ENCODE measurements around the gene CDH4. TPM values are rescaled to one million over a fixed set of nuclear protein-coding genes. Genes with fewer than 3 reads are reported as not detected.

CDH4 gene
- total RNA-seq, 2 donors from 2014 or later: 0.08 to 0.09 TPM

- Mint-ChIP-seq H3K36me3 (peaks cover 0 to 4% of the 10 kb centered on the region in 2 donors), H3K9me3 (no peaks in the 10 kb centered on the region), H3K27ac (no peak overlapping the region)
- ATAC-seq (no peak), DNase-seq (ENCODE audit: low spot score in 2 of 2) (no peak)
Measured at GRCh38 chr20:61435823-61436220, 183.8 kb downstream of the CDH4 start.

GRCh38 chr20:61436283-61436666, 184.2 kb downstream of the CDH4 start:
- no peak for ATAC-seq
- Mint-ChIP-seq H3K9me3 (no peaks in the 10 kb centered on the region), H3K27ac (no peak overlapping the region), H3K36me3 (peaks cover 0 to 4% of the 10 kb centered on the region in 2 donors)
- no peak for DNase-seq (ENCODE audit: low spot score in 2 of 2)

DNA sequence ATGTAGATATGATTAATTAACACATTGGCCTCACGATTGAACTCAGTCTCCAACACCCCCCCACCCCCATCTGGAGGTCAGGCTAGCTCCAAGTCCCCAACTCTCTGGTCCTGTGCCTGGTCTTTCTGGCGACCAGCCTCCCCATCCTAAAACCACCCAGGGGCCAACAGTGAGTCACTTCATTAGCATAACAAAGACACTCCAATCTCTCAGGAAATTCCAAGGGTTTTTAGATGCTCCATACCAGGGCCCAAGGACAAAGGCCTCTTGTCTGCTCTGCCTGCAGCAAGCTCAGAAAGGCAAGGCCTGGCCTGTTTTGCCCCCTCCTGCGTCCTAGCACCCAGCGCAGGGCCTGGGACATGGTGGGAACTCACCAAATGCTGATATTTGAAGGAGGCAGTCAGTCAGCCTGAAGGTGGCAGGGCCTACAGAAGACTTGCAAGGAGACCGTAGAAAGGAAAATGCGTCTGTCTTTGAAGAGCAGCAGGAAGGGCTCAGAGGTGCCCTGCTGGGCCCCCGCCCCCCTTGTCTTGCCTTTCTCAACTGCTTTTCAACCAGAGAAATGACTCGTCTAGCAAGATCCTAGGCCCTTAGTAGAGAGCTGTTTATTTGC, 184.7 kb downstream of the CDH4 start:
- Mint-ChIP-seq H3K27ac (no peak overlapping the region), H3K36me3 (peaks cover 0 to 4% of the 10 kb centered on the region in 2 donors), H3K9me3 (no peaks in the 10 kb centered on the region)
- ATAC-seq (no peak), DNase-seq (ENCODE audit: low spot score in 2 of 2) (no peak)

GRCh38 chr20:61437280-61438206, 185.5 kb downstream of the CDH4 start:
- DNase-seq (ENCODE audit: low spot score in 2 of 2) (no peak), ATAC-seq (no peak)
- H3K36me3 Mint-ChIP-seq: peaks cover 0 to 4% of the 10 kb centered on the region in 2 donors
- no peaks in the 10 kb centered on the region for H3K9me3 Mint-ChIP-seq
- H3K27ac Mint-ChIP-seq: no peak overlapping the region

DNA sequence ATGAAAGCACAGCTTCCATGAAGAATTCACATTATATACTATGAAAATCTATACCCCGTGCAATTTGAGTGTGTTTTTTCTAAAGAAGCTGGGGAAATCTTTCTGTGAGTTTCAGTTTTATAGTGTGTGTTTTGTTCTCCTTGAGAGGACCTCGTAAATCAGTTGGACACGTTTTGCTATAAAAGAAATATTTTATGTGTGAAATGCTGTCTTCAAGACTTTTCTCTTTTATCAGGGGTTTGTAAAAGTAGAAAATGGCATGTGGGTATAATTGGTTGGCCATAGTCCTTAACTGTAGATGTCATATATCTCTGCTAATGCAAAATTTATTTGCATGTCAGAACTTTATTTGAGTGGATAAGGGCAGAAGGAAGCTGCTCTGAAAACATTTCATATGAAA, 186.2 kb downstream of the CDH4 start:
- Mint-ChIP-seq H3K36me3 (peaks cover 0 to 4% of the 10 kb centered on the region in 2 donors), H3K27ac (no peak overlapping the region), H3K9me3 (no peaks in the 10 kb centered on the region)
- DNase-seq (ENCODE audit: low spot score in 2 of 2) (no peak), ATAC-seq (no peak)

- ATAC-seq: no peak
- DNase-seq (ENCODE audit: low spot score in 2 of 2): no peak
- H3K36me3 Mint-ChIP-seq: peaks cover 0 to 4% of the 10 kb centered on the region in 2 donors
- no peaks in the 10 kb centered on the region for H3K9me3 Mint-ChIP-seq
- no peak overlapping the region for H3K27ac Mint-ChIP-seq
Measured at GRCh38 chr20:61439251-61439650, 187.2 kb downstream of the CDH4 start.

DNA sequence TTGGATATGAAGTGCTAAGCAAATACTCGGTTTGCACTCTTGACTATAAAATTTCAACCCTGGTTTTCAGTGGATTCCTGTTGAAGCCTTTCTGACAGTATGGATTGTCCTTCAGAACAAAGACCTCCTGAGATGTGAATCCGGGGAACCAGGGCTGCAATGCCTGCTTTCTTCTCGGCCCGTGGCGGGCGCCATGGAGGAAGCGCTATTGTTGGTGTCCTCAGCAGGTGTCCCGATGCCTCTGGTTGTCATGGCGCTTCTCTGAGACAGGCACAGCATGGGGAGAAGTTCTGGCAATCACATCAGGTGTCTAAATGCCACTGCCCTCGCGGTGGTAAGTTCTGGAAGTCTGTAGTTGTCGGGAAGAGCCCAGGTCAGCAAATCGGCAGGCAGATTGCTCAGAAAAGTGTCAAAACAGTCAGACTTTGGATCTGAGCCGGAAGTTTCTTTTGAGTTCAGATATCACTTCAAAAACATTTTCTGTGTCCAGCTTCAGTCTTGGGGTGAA, 188.5 kb downstream of the CDH4 start:
- Mint-ChIP-seq H3K27ac (no peak overlapping the region), H3K9me3 (no peaks in the 10 kb centered on the region), H3K36me3 (no peaks in the 10 kb centered on the region)
- DNase-seq (ENCODE audit: low spot score in 2 of 2) (no peak), ATAC-seq (no peak)

GRCh38 chr20:61441537-61441936, 189.5 kb downstream of the CDH4 start:
- no peak for DNase-seq (ENCODE audit: low spot score in 2 of 2)
- H3K36me3 Mint-ChIP-seq: no peaks in the 10 kb centered on the region
- H3K9me3 Mint-ChIP-seq: no peaks in the 10 kb centered on the region
- no peak overlapping the region for H3K27ac Mint-ChIP-seq
- no peak for ATAC-seq

DNA sequence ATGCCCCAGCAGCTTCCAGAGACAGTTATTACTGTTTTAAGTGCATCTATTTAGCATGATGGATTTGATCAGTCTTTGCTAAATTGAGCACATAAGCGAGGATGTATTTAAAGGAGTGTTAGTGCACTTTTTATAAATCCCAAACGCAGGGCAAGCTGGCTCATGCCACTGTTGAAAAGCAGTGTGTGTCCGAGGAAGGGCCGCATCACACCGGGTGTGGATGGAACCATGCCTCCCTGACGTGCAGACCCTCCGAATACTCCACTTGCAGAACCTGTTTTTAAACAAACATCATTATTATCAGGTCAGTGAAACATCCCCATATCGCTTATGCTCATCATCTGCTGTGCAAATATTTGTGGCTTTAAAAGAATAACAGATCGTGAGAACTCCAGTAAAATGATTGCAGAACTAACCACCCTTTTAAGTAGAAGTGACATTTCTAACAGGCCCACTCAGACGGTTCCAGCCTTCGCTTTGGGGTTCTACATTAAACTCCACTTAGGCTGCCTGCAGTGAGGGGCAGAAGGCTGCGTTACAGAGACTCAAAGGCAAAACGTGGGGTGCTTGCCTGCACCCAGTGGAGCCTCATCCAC, 190.1 kb downstream of the CDH4 start:
- ATAC-seq (no peak), DNase-seq (ENCODE audit: low spot score in 2 of 2) (no peak)
- no peaks in the 10 kb centered on the region for H3K36me3 Mint-ChIP-seq
- no peaks in the 10 kb centered on the region for H3K9me3 Mint-ChIP-seq
- H3K27ac Mint-ChIP-seq: no peak overlapping the region

- Mint-ChIP-seq H3K9me3 (no peaks in the 10 kb centered on the region), H3K36me3 (no peaks in the 10 kb centered on the region), H3K27ac (no peak overlapping the region)
- no peak for DNase-seq (ENCODE audit: low spot score in 2 of 2)
- no peak for ATAC-seq
Measured at GRCh38 chr20:61442718-61443117, 190.7 kb downstream of the CDH4 start.

DNA sequence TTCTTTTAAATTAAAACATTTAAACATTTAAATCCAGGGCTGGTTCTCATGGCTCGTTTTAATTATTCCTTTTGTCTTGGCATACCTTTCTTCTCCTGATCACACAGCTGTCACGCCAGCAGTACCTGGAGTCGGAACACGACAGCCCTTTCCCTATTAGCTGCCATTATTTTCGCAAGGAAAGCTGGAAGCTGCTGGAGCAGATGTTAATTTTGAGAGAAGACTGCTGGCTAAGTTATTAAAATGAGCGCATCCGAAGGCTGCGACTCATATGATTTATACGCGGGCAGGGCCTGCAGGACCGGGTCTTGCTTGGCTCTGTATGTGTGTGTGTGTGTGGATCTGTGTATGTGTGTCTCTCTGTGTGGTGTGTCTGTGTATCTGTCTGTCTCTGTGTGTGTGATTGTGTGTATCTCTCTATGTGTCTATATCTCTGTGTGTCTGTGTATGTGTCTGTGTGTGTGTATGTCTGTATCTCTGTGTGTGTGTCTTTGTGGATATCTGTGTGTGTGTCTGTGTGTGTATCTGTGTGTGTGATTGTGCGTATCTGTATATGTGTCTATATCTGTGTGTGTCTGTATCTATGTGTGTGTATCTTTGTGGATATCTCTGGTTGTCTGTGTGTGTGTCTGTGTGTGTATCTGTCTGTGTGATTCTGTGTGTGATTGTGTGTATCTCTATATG, 191.5 kb downstream of the CDH4 start:
- DNase-seq (ENCODE audit: low spot score in 2 of 2): no peak
- no peak for ATAC-seq
- no peaks in the 10 kb centered on the region for H3K9me3 Mint-ChIP-seq
- H3K36me3 Mint-ChIP-seq: no peaks in the 10 kb centered on the region
- H3K27ac Mint-ChIP-seq: no peak overlapping the region

DNA sequence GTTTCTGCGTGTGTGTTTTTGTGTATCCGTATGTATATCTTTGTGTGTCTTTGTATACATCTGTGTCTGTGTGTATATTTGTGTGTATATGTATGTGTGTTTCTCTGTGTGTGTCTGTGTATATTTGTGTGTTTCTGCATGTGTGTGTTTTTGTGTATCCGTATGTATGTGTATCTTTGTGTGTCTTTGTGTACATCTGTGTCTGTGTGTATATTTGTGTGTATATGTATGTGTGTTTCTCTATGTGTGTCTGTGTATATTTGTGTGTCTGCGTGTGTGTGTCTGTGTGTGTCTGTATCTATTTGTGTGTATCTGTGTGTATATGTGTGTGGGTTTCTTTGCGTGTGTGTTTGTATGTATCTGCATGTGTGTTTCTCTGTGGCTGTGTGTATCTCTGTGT, 192.6 kb downstream of the CDH4 start:
- H3K27ac Mint-ChIP-seq: no peak overlapping the region
- DNase-seq (ENCODE audit: low spot score in 2 of 2): no peak
- no peak for ATAC-seq
- H3K9me3 Mint-ChIP-seq: no peaks in the 10 kb centered on the region
- no peaks in the 10 kb centered on the region for H3K36me3 Mint-ChIP-seq

- ATAC-seq (no peak), DNase-seq (ENCODE audit: low spot score in 2 of 2) (no peak)
- no peaks in the 10 kb centered on the region for H3K36me3 Mint-ChIP-seq
- no peaks in the 10 kb centered on the region for H3K9me3 Mint-ChIP-seq
- no peak overlapping the region for H3K27ac Mint-ChIP-seq
Measured at GRCh38 chr20:61445138-61445537, 193.1 kb downstream of the CDH4 start.

DNA sequence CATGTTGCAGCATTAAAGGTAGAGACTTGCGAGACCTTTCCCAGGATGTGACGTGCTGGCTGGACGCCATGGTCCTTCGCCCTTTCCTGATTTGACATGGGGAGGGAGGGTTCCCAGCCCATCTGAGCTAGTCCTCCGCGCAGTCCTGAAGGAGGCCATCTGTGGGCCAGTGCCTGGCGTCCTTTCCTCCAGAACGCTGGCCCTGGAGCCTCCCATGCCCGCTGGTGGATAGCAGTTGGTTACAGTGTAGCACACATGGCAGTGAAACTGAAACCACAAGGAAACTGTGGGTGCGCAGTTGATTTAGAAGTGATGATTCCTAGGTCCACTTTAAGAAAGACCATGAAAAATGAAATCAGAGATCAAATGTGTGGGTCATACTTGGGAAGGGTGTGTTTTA, 193.7 kb downstream of the CDH4 start:
- DNase-seq (ENCODE audit: low spot score in 2 of 2) (no peak), ATAC-seq (no peak)
- Mint-ChIP-seq H3K9me3 (no peaks in the 10 kb centered on the region), H3K27ac (no peak overlapping the region), H3K36me3 (no peaks in the 10 kb centered on the region)

- Mint-ChIP-seq H3K27ac (peak overlapping the region in 1 of 2 donors; percentile 15), H3K36me3 (no peaks in the 10 kb centered on the region), H3K9me3 (no peaks in the 10 kb centered on the region)
- DNase-seq (ENCODE audit: low spot score in 2 of 2): no peak
- ATAC-seq: no peak
Measured at GRCh38 chr20:61447952-61448351, 195.9 kb downstream of the CDH4 start.

DNA sequence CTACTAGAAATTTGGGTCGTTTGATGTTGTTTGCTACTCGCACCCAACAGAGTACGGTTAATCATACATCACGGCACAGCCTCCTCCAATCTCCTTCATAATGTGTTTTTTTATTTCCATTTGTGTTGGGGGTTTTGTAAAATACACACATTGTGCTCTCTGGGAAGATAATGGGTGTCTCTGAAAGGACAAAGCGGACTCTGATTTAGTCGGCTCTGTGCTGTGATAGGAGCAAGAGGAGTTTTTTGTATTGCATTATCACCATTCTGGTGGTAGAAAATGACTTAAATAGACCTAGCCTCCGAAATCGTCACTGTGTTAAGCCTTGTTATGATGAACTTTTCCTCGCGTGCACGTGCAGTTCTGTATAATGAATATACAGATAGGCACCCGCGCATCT, 196.3 kb downstream of the CDH4 start:
- Mint-ChIP-seq H3K9me3 (no peaks in the 10 kb centered on the region), H3K27ac (no peak overlapping the region), H3K36me3 (no peaks in the 10 kb centered on the region)
- no peak for DNase-seq (ENCODE audit: low spot score in 2 of 2)
- no peak for ATAC-seq

- Mint-ChIP-seq H3K36me3 (no peaks in the 10 kb centered on the region), H3K27ac (no peak overlapping the region), H3K9me3 (no peaks in the 10 kb centered on the region)
- DNase-seq (ENCODE audit: low spot score in 2 of 2): no peak
- no peak for ATAC-seq
Measured at GRCh38 chr20:61449057-61449609, 197.1 kb downstream of the CDH4 start.
